Astrocyte (in vitro differentiated cells and primary cell): ENCODE measurements around the gene ABHD10. TPM values are rescaled to one million over a fixed set of nuclear protein-coding genes. Genes with fewer than 3 reads are reported as not detected.

Source experiments
- DNase-seq: peaks from one replicate; pipeline ENCODE4 v3.0.0-alpha.2; 2010; ENCODE audit warnings: low read depth
- FAIRE-seq: peaks from 2 replicates; lab custom pipeline; 2011; peaks lifted over from hg19 to GRCh38; lab: Jason Lieb, UNC
- H2AFZ ChIP-seq: 2 replicates; pipeline ENCODE4 v1.6.0; 2012; ENCODE audit warnings: low read depth, low read length, inconsistent platforms
- H3K27ac ChIP-seq: 2 replicates; pipeline ENCODE4 v1.5.1; 2011; ENCODE audit warnings: low read depth, low read length, inconsistent platforms
- H3K27me3 ChIP-seq: 2 replicates; pipeline ENCODE4 v1.6.0; 2011; ENCODE audit warnings: low read length, inconsistent platforms; ENCODE audit not compliant: insufficient read depth
- H3K36me3 ChIP-seq: 2 replicates; pipeline ENCODE4 v1.5.1; 2011; ENCODE audit warnings: low read length, inconsistent platforms; ENCODE audit not compliant: insufficient read depth
- H3K4me1 ChIP-seq: 2 replicates; pipeline ENCODE4 v1.5.1; 2011; ENCODE audit warnings: low read length, inconsistent platforms; ENCODE audit not compliant: insufficient read depth
- H3K4me2 ChIP-seq: 2 replicates; pipeline ENCODE4 v1.6.0; 2012; ENCODE audit warnings: low read length, inconsistent platforms
- H3K4me3 ChIP-seq: 2 replicates; pipeline ENCODE4 v1.5.1; 2011; ENCODE audit warnings: low read depth, mild to moderate bottlenecking, low read length, inconsistent platforms; ENCODE audit not compliant: insufficient read depth
- H3K79me2 ChIP-seq: 2 replicates; pipeline ENCODE4 v1.6.0; 2012; ENCODE audit warnings: mild to moderate bottlenecking, low read length, inconsistent platforms; ENCODE audit not compliant: insufficient read depth
- H3K9ac ChIP-seq: 2 replicates; pipeline ENCODE4 v1.6.0; 2012; ENCODE audit warnings: mild to moderate bottlenecking, low read length, inconsistent platforms
- H3K9me3 ChIP-seq: 2 replicates; pipeline ENCODE4 v1.5.1; 2012; ENCODE audit warnings: low read depth, mild to moderate bottlenecking, low read length, inconsistent platforms; ENCODE audit not compliant: insufficient read depth
- H4K20me1 ChIP-seq: 2 replicates; pipeline ENCODE4 v1.6.0; 2012; ENCODE audit warnings: low read length, inconsistent platforms; ENCODE audit not compliant: insufficient read depth
- H3K27ac Mint-ChIP-seq: one replicate; pipeline ENCODE4 v1.8.0; 2021; ENCODE audit warnings: mild to moderate bottlenecking, mixed read lengths; ENCODE audit not compliant: unreplicated experiment
- H3K27me3 Mint-ChIP-seq: one replicate; pipeline ENCODE4 v1.8.0; 2021; ENCODE audit warnings: low read depth, mixed read lengths; ENCODE audit not compliant: unreplicated experiment
- H3K36me3 Mint-ChIP-seq: one replicate; pipeline ENCODE4 v1.8.0; 2021; ENCODE audit warnings: low read depth, mixed read lengths; ENCODE audit not compliant: unreplicated experiment
- H3K4me1 Mint-ChIP-seq: one replicate; pipeline ENCODE4 v1.8.0; 2021; ENCODE audit warnings: low read depth, mixed read lengths; ENCODE audit not compliant: unreplicated experiment
- H3K4me3 Mint-ChIP-seq: one replicate; pipeline ENCODE4 v1.8.0; 2021; ENCODE audit warnings: mild to moderate bottlenecking, moderate library complexity, mixed read lengths; ENCODE audit not compliant: unreplicated experiment
- H3K9me3 Mint-ChIP-seq: one replicate; pipeline ENCODE4 v1.8.0; 2021; ENCODE audit warnings: mild to moderate bottlenecking, mixed read lengths; ENCODE audit not compliant: unreplicated experiment
- CTCF ChIP-seq: IDR thresholded peaks from 2 replicates; pipeline ENCODE4 v1.5.1; 2011; ENCODE audit warnings: low read depth, mild to moderate bottlenecking, inconsistent platforms, low read length, moderate library complexity; ENCODE audit not compliant: insufficient read depth
- EZH2 ChIP-seq: IDR thresholded peaks from 2 replicates; pipeline ENCODE4 v1.6.1; 2012; ENCODE audit warnings: mild to moderate bottlenecking, low read length, inconsistent platforms; ENCODE audit not compliant: insufficient read depth
- total RNA-seq: library from RNA; stranded (reverse); gene quantifications from 2 replicates; pipeline ENCODE4 v1.2.1, GENCODE V29; 2021

ABHD10 gene
- total RNA-seq, 1 donor from 2014 or later, result 26.6 TPM

- no peak overlapping the region for H3K4me3 ChIP-seq
- H3K4me1 ChIP-seq, result peaks cover 3% of the 10 kb centered on the region
- no peak for TF ChIP-seq CTCF
- no peak for TF ChIP-seq EZH2
- H3K27me3 Mint-ChIP-seq, result peaks cover 2% of the 10 kb centered on the region
- no peak overlapping the region for H2AFZ ChIP-seq
- H3K4me2 ChIP-seq, result no peak overlapping the region
- peaks cover 24% of the 10 kb centered on the region for H3K36me3 Mint-ChIP-seq
- H3K9me3 ChIP-seq, result no peaks in the 10 kb centered on the region
- no peak overlapping the region for H3K4me3 Mint-ChIP-seq
- no peak overlapping the region for H3K9ac ChIP-seq
- no peaks in the 10 kb centered on the region for H4K20me1 ChIP-seq
- no peaks in the 10 kb centered on the region for H3K27me3 ChIP-seq
- H3K9me3 Mint-ChIP-seq, result no peaks in the 10 kb centered on the region
- peaks cover 10% of the 10 kb centered on the region for H3K4me1 Mint-ChIP-seq
- peaks cover 36% of the 10 kb centered on the region for H3K36me3 ChIP-seq
- H3K27ac ChIP-seq, result peak overlapping the region; percentile 29
- DNase-seq (peak; percentile 79), FAIRE-seq (no peak)
- peak overlapping the region; percentile 70 for H3K27ac Mint-ChIP-seq
- H3K79me2 ChIP-seq, result peaks cover 2% of the 10 kb centered on the region
These were observed 31.6 kb upstream of the ABHD10 start for GRCh38 chr3:111947231-111947630.

- Mint-ChIP-seq H3K4me3 (no peak overlapping the region), H3K4me1 (peaks cover 10% of the 10 kb centered on the region), H3K36me3 (peaks cover 24% of the 10 kb centered on the region), H3K27me3 (peaks cover 2% of the 10 kb centered on the region), H3K9me3 (no peaks in the 10 kb centered on the region), H3K27ac (no peak overlapping the region)
- Histone ChIP-seq H3K27me3 (no peaks in the 10 kb centered on the region), H2AFZ (no peak overlapping the region), H4K20me1 (no peaks in the 10 kb centered on the region), H3K4me3 (no peak overlapping the region), H3K4me2 (no peak overlapping the region), H3K27ac (no peak overlapping the region), H3K9ac (no peak overlapping the region), H3K9me3 (no peaks in the 10 kb centered on the region), H3K4me1 (peaks cover 3% of the 10 kb centered on the region), H3K79me2 (peaks cover 2% of the 10 kb centered on the region), H3K36me3 (peaks cover 45% of the 10 kb centered on the region)
- DNase-seq (no peak), FAIRE-seq (no peak)
- TF ChIP-seq CTCF, result no peak
- TF ChIP-seq EZH2, result no peak
These were observed 30.0 kb upstream of the ABHD10 start for GRCh38 chr3:111948786-111949185.

- no peak for TF ChIP-seq CTCF
- no peak for TF ChIP-seq EZH2
- no peak for DNase-seq
- no peak overlapping the region for H3K9ac ChIP-seq
- FAIRE-seq, result no peak
- H3K27me3 ChIP-seq, result no peaks in the 10 kb centered on the region
- no peak overlapping the region for H3K27ac ChIP-seq
- no peak overlapping the region for H3K4me3 ChIP-seq
- no peak overlapping the region for H3K4me2 ChIP-seq
- Mint-ChIP-seq H3K9me3 (no peaks in the 10 kb centered on the region), H3K4me3 (no peak overlapping the region), H3K36me3 (peaks cover 30% of the 10 kb centered on the region), H3K27me3 (peaks cover 2% of the 10 kb centered on the region), H3K4me1 (peaks cover 10% of the 10 kb centered on the region), H3K27ac (peak overlapping the region; percentile 67)
- peaks cover 51% of the 10 kb centered on the region for H3K36me3 ChIP-seq
- no peaks in the 10 kb centered on the region for H4K20me1 ChIP-seq
- H3K4me1 ChIP-seq, result peaks cover 3% of the 10 kb centered on the region
- no peaks in the 10 kb centered on the region for H3K9me3 ChIP-seq
- peaks cover 2% of the 10 kb centered on the region for H3K79me2 ChIP-seq
- H2AFZ ChIP-seq, result no peak overlapping the region
These were observed 29.1 kb upstream of the ABHD10 start for GRCh38 chr3:111949712-111950111.
